HEK293 (cell line): ENCODE results near the gene ANKRD33B.

Source experiments
- CTCF ChIA-PET: fragments of 350-600 bp; formaldehyde crosslinking; extraction: SDS; loops from one replicate; lab custom pipeline; 2021; ENCODE audit warnings: antibody characterized with exemption; lab: Yijun Ruan, JAX
- POLR2A ChIA-PET: fragments of 300-600 bp; formaldehyde crosslinking; extraction: SDS; loops from one replicate; lab custom pipeline; 2020; ENCODE audit warnings: antibody characterized with exemption, inconsistent platforms; lab: Yijun Ruan, JAX
- H3K27ac ChIP-seq: fragments of 200-500 bp; sonication (Bioruptor generic); 2 replicates; pipeline ENCODE4 v1.5.1; 2014; ENCODE audit warnings: low read depth, low read length, control low read depth, inconsistent platforms; ENCODE audit errors: extremely low read depth
- H3K36me3 ChIP-seq, 2 experiments: fragments of 200-500 bp in 1 of 2; sonication (Bioruptor generic) in 1 of 2; 1 replicate in 1 of 2; 2 replicates in 1 of 2; pipeline ENCODE4 v1.5.1; 2014 to 2017; ENCODE audit warnings: inconsistent platforms in 2 of 2, low read length in 2 of 2; ENCODE audit not compliant: control insufficient read depth in 2 of 2, insufficient read depth in 1 of 2
- H3K4me1 ChIP-seq: fragments of 200-500 bp; sonication (Bioruptor generic); 2 replicates; pipeline ENCODE4 v1.5.1; 2014; ENCODE audit warnings: mild to moderate bottlenecking, low read length, inconsistent platforms; ENCODE audit not compliant: control insufficient read depth, insufficient read depth
- H3K4me3 ChIP-seq: 2 replicates; pipeline ENCODE4 v1.5.1; 2011; ENCODE audit warnings: low read depth, mild to moderate bottlenecking, control low read depth, low read length, moderate library complexity
- H3K9me3 ChIP-seq: fragments of 200-500 bp; sonication (Bioruptor generic); 2 replicates; pipeline ENCODE4 v1.5.1; 2014; ENCODE audit warnings: low read depth, low read length, inconsistent platforms; ENCODE audit not compliant: control insufficient read depth, insufficient read depth
- FEZF1 ChIP-seq: fragments of 450-650 bp; formaldehyde crosslinking; IDR thresholded peaks from 2 replicates; pipeline ENCODE4 v1.5.1; 2016; ENCODE audit warnings: missing biosample characterization, missing genetic modification characterization
- GLI4 ChIP-seq: fragments of 450-650 bp; formaldehyde crosslinking; IDR thresholded peaks from 2 replicates; pipeline ENCODE4 v1.5.1; 2016; ENCODE audit warnings: missing biosample characterization, missing genetic modification characterization
- KLF7 ChIP-seq: fragments of 450-650 bp; formaldehyde crosslinking; IDR thresholded peaks from 2 replicates; pipeline ENCODE4 v1.5.1; 2016; ENCODE audit warnings: missing biosample characterization, missing genetic modification characterization, borderline replicate concordance
- MEIS1 ChIP-seq: sonication (generic); formaldehyde crosslinking; IDR thresholded peaks from 2 replicates; pipeline ENCODE4 v1.8.1; 2022; ENCODE audit warnings: missing genetic modification reagents, mild to moderate bottlenecking, borderline replicate concordance
- SCRT2 ChIP-seq: fragments of 450-650 bp; formaldehyde crosslinking; IDR thresholded peaks from 2 replicates; pipeline ENCODE4 v1.5.1; 2016; ENCODE audit warnings: missing biosample characterization, missing genetic modification characterization
- ZBTB11 ChIP-seq: fragments of 450-650 bp; formaldehyde crosslinking; conservative IDR thresholded peaks from 2 replicates; pipeline ENCODE4 v1.5.1; 2016; ENCODE audit warnings: low read depth, missing biosample characterization, missing genetic modification characterization
- ZNF138 ChIP-seq: fragments of 450-650 bp; formaldehyde crosslinking; IDR thresholded peaks from 2 replicates; pipeline ENCODE4 v1.5.1; 2016; ENCODE audit warnings: missing biosample characterization, missing genetic modification characterization, borderline replicate concordance
- ZNF16 ChIP-seq: fragments of 450-650 bp; formaldehyde crosslinking; IDR thresholded peaks from 2 replicates; pipeline ENCODE4 v1.5.1; 2016; ENCODE audit warnings: low read depth, missing biosample characterization, missing genetic modification characterization
- ZNF184 ChIP-seq: fragments of 450-650 bp; IDR thresholded peaks from 2 replicates; pipeline ENCODE4 v1.5.1; 2018; ENCODE audit warnings: missing biosample characterization, mild to moderate bottlenecking, missing genetic modification characterization
- ZNF19 ChIP-seq: fragments of 450-650 bp; formaldehyde crosslinking; IDR thresholded peaks from 2 replicates; pipeline ENCODE4; 2016; ENCODE audit warnings: missing biosample characterization, missing genetic modification characterization, low read depth
- ZNF221 ChIP-seq: fragments of 450-650 bp; formaldehyde crosslinking; IDR thresholded peaks from 2 replicates; pipeline ENCODE4 v1.5.1; 2017; ENCODE audit warnings: missing biosample characterization, missing genetic modification characterization, borderline replicate concordance
- ZNF26 ChIP-seq: fragments of 450-650 bp; formaldehyde crosslinking; IDR thresholded peaks from 2 replicates; pipeline ENCODE4 v1.5.1; 2016; ENCODE audit warnings: missing biosample characterization, missing genetic modification characterization
- ZNF302 ChIP-seq: fragments of 450-650 bp; formaldehyde crosslinking; IDR thresholded peaks from 2 replicates; pipeline ENCODE4 v1.5.1; 2016; ENCODE audit warnings: missing biosample characterization, missing genetic modification characterization, low read depth
- ZNF335 ChIP-seq: fragments of 450-650 bp; formaldehyde crosslinking; conservative IDR thresholded peaks from 2 replicates; pipeline ENCODE4 v1.5.1; 2016; ENCODE audit warnings: missing biosample characterization, missing genetic modification characterization
- ZNF510 ChIP-seq: fragments of 450-650 bp; formaldehyde crosslinking; IDR thresholded peaks from 2 replicates; pipeline ENCODE4 v1.5.1; 2018; ENCODE audit warnings: mild to moderate bottlenecking, missing genetic modification characterization, missing biosample characterization; ENCODE audit not compliant: insufficient replicate concordance
- ZNF529 ChIP-seq: fragments of 450-650 bp; formaldehyde crosslinking; IDR thresholded peaks from 2 replicates; pipeline ENCODE4 v1.5.1; 2017; ENCODE audit warnings: missing genetic modification characterization, missing biosample characterization; ENCODE audit not compliant: insufficient replicate concordance
- ZNF600 ChIP-seq: fragments of 450-650 bp; formaldehyde crosslinking; IDR thresholded peaks from 2 replicates; pipeline ENCODE4 v1.5.1; 2016; ENCODE audit warnings: missing biosample characterization, missing genetic modification characterization
- ZNF621 ChIP-seq: fragments of 450-650 bp; formaldehyde crosslinking; IDR thresholded peaks from 2 replicates; pipeline ENCODE4 v1.5.1; 2017; ENCODE audit warnings: missing biosample characterization, missing genetic modification characterization
- ZNF777 ChIP-seq: fragments of 450-650 bp; formaldehyde crosslinking; IDR thresholded peaks from 2 replicates; pipeline ENCODE4 v1.5.1; 2017; ENCODE audit warnings: missing biosample characterization, missing genetic modification characterization, borderline replicate concordance
- ZNF791 ChIP-seq: fragments of 450-650 bp; formaldehyde crosslinking; IDR thresholded peaks from 2 replicates; pipeline ENCODE4 v1.5.1; 2016; ENCODE audit warnings: missing biosample characterization, missing genetic modification characterization
- ZSCAN16 ChIP-seq: fragments of 450-650 bp; formaldehyde crosslinking; IDR thresholded peaks from 2 replicates; pipeline ENCODE4 v1.5.1; 2016; ENCODE audit warnings: missing biosample characterization, missing genetic modification characterization
- ZXDB ChIP-seq: fragments of 450-650 bp; formaldehyde crosslinking; IDR thresholded peaks from 2 replicates; pipeline ENCODE4 v1.5.1; 2016; ENCODE audit warnings: missing biosample characterization, missing genetic modification characterization

ANKRD33B gene

DNA sequence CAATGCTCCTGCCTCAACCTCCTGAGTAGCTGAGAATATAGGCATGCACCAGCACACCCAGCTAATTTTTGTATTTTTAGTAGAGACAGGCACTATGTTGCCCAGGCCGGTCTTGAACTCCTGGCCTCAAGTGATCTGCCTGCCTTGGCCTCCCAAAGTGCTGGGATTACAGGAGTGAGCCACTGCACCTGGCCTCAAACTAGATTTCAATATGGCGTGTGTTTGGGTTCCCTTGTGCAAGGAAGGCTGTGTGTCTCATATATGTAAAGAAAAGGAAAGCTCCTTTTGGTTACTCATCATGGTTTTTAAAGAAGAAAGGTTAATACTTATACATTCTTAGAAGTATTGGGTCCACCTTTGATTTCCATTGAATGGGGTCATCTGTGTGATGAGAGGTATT lies 70.7 kb downstream of the ANKRD33B start:
- ChIA-PET CTCF (interaction anchor here (0.6 to 0.7 kb wide), 3 partner anchors 34 to 183 kb away, joined by 3 to 4 read pairs (median 4); no protein-coding TSS in a partner anchor), POLR2A (interaction anchor here (0.6 to 0.7 kb wide), 2 partner anchors 158 to 202 kb away, joined by 5 read pairs; no protein-coding TSS in a partner anchor)
- no peak overlapping the region for H3K4me3 ChIP-seq
- no peaks in the 10 kb centered on the region for H3K9me3 ChIP-seq
- H3K36me3 ChIP-seq, result peaks cover 0 to 6% of the 10 kb centered on the region in 2 experiments; a peak in 1 of 3 replicates
- TF ChIP-seq ZNF138 (tag by site-specific recombination), result no peak
- no peak for TF ChIP-seq ZBTB11
- no peak for TF ChIP-seq SCRT2 (tag by site-specific recombination)
- no peak for TF ChIP-seq ZNF26 (tag by site-specific recombination)
- no peak for TF ChIP-seq ZNF600 (tag by site-specific recombination)
- TF ChIP-seq ZNF221, result no peak
- no peak for TF ChIP-seq ZNF529 (tag by site-specific recombination)
- TF ChIP-seq ZNF335 (tag by site-specific recombination), result no peak
- TF ChIP-seq KLF7 (tag by site-specific recombination), result no peak
- H3K4me1 ChIP-seq, result no peaks in the 10 kb centered on the region
- H3K27ac ChIP-seq, result no peak overlapping the region

DNA sequence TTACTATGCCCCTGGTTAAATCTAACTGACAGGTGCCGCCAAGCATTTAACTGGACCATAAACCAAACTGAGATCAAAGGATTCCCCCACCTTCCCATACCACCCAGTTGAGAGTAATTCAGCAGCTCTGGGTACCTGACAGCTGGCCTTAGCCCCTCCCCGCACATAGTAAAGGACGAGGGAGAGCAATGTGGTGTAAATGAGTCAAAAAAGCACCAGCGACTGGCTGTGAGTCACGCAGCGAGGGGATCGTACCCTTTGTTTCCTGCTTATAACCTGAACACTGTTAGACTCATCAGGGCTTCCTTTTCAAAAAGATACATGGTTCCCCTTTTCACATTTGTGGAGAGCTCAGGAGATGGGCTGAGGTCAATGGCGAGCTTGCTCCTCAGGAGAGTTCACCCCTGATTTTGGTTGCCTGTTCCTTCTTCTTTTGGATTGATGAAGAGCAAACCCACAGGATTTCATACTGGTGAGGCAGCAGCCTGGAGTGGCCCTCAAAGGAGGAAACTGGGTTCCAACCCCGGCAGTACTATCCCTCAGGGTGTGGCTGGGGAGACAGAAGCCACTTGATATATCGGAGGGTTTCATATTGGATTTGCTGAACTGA lies 71.5 kb downstream of the ANKRD33B start:
- Histone ChIP-seq H3K9me3 (no peaks in the 10 kb centered on the region), H3K4me3 (no peak overlapping the region), H3K4me1 (no peaks in the 10 kb centered on the region), H3K27ac (no peak overlapping the region), H3K36me3 (peaks cover 0 to 6% of the 10 kb centered on the region in 2 experiments; a peak in 1 of 3 replicates)
- ChIA-PET CTCF (interaction anchor here (0.6 to 2.6 kb wide), 4 partner anchors 8 to 220 kb away, joined by 4 to 10 read pairs (median 5); no protein-coding TSS in a partner anchor), POLR2A (no interaction called here)
- no peak for TF ChIP-seq ZNF19 (tag by site-specific recombination)
- no peak for TF ChIP-seq GLI4
- no peak for TF ChIP-seq ZNF510 (tag by site-specific recombination)
- no peak for TF ChIP-seq ZNF16 (tag by site-specific recombination)
- no peak for TF ChIP-seq ZNF184 (tag by site-specific recombination)
- no peak for TF ChIP-seq ZXDB (tag by site-specific recombination)
- no peak for TF ChIP-seq ZNF621
- TF ChIP-seq ZNF302 (tag by site-specific recombination), result no peak
- no peak for TF ChIP-seq ZSCAN16 (tag by site-specific recombination)
- no peak for TF ChIP-seq ZNF791 (tag by site-specific recombination)
- no peak for TF ChIP-seq FEZF1 (tag by site-specific recombination)
- no peak for TF ChIP-seq ZNF777 (tag by site-specific recombination)
- TF ChIP-seq MEIS1 (CRISPR knock-in tag), result no peak
